Suprapubic skin (tissue), 3 donors: ENCODE measurements around the gene RBM12.
"Not testable (repeated sequence)": the region's sequence is repeated elsewhere in the genome, so short reads cannot be mapped to it uniquely, and the experiment has no call there.

Source experiments
- POLR2A ChIP-seq, 2 donors: fragments of 450-650 bp; IDR thresholded peaks; one replicate each; pipeline ENCODE4 v1.6.1; 2017; ENCODE audit warnings: antibody characterized with exemption in 2 of 2, mild to moderate bottlenecking in 2 of 2, moderate library complexity in 2 of 2
- TF ChIP-seq, protein P1 (sequence below), 2 donors: fragments of 200-600 bp in 1 of 2; fragments of 450-650 bp in 1 of 2; sonication (generic) in 1 of 2; IDR thresholded peaks; one replicate each; pipeline ENCODE4 v1.5.1; 2016 to 2019; ENCODE audit warnings: antibody characterized with exemption in 2 of 2, mild to moderate bottlenecking in 1 of 2, moderate library complexity in 1 of 2

- TF ChIP-seq, protein P1, sequence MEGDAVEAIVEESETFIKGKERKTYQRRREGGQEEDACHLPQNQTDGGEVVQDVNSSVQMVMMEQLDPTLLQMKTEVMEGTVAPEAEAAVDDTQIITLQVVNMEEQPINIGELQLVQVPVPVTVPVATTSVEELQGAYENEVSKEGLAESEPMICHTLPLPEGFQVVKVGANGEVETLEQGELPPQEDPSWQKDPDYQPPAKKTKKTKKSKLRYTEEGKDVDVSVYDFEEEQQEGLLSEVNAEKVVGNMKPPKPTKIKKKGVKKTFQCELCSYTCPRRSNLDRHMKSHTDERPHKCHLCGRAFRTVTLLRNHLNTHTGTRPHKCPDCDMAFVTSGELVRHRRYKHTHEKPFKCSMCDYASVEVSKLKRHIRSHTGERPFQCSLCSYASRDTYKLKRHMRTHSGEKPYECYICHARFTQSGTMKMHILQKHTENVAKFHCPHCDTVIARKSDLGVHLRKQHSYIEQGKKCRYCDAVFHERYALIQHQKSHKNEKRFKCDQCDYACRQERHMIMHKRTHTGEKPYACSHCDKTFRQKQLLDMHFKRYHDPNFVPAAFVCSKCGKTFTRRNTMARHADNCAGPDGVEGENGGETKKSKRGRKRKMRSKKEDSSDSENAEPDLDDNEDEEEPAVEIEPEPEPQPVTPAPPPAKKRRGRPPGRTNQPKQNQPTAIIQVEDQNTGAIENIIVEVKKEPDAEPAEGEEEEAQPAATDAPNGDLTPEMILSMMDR (IDR thresholded peaks at IDR 0.05), result not testable (repeated sequence)
- not testable (repeated sequence) for TF ChIP-seq POLR2A (IDR thresholded peaks at IDR 0.05)
Measured at GRCh38 chr20:35686872-35687271, 22.2 kb upstream of the RBM12 start.
